Measurements from ENCODE around the gene SOHLH1. TPM values are rescaled to one million over a fixed set of nuclear protein-coding genes. Genes with fewer than 3 reads are reported as not detected.

Gene SOHLH1
- total RNA-seq, 1 experiment from 2014 or later, result not detected

GRCh38 chr9:135693265-135693664 is 6.0 kb downstream of the SOHLH1 start:
- Histone ChIP-seq H3K36me3 (ENCODE audit: control insufficient read depth, insufficient read depth, low read length) (no peaks in the 10 kb centered on the region), H3K27ac (ENCODE audit: low read length) (no peak overlapping the region), H3K4me1 (ENCODE audit: control insufficient read depth, insufficient read depth, low read length) (no peaks in the 10 kb centered on the region), H3K27me3 (ENCODE audit: control insufficient read depth, insufficient read depth, low read length) (no peaks in the 10 kb centered on the region), H3K4me3 (ENCODE audit: low read depth in 2 of 2, low read length in 2 of 2) (no peak overlapping the region), H3K9me3 (ENCODE audit: control insufficient read depth, insufficient read depth, low read depth, low read length) (no peaks in the 10 kb centered on the region)
- in situ Hi-C loops (cut with HindIII; ENCODE audit: low pct_unique_long_range_greater_than_20kb, low sequenced_read_pairs) (no loop called here), intact Hi-C loops (cut with micrococcal nuclease; ENCODE audit: unreplicated experiment) (no loop called here)
- TF ChIP-seq SIN3A (IDR thresholded peaks at IDR 0.05; ENCODE audit: borderline replicate concordance, insufficient read depth, low read depth, low read length), result no peak
- no TSS peak for BruUV-seq (replicated peaks)
- ATAC-seq (no peak), DNase-seq (ENCODE audit: low read depth, low spot score) (no peak)
- POLR2A ChIA-PET, result interaction anchor here (0.6 kb wide), 1 partner anchor 27 kb away, joined by 3 read pairs; no protein-coding TSS in a partner anchor
- CTCF ChIA-PET, result no interaction called here

- H3K36me3 ChIP-seq (ENCODE audit: control insufficient read depth, insufficient read depth, low read length), result no peaks in the 10 kb centered on the region
- no peaks in the 10 kb centered on the region for H3K27me3 ChIP-seq (ENCODE audit: control insufficient read depth, insufficient read depth, low read length)
- H3K4me3 ChIP-seq (ENCODE audit: low read depth in 2 of 2, low read length in 2 of 2), result no peak overlapping the region
- in situ Hi-C loops (cut with HindIII; ENCODE audit: low pct_unique_long_range_greater_than_20kb, low sequenced_read_pairs), result no loop called here
- no peak for TF ChIP-seq SIN3A (IDR thresholded peaks at IDR 0.05; ENCODE audit: borderline replicate concordance, insufficient read depth, low read depth, low read length)
- TF ChIP-seq TCF7L2 (IDR thresholded peaks at IDR 0.05; ENCODE audit: low read depth, low read length), result no peak
- no peak for TF ChIP-seq REST (IDR thresholded peaks at IDR 0.05; ENCODE audit: insufficient read depth in 1 of 2, low read depth in 2 of 2, low read length in 1 of 2)
- TF ChIP-seq CTCF (IDR thresholded peaks at IDR 0.05), result no peak
- TF ChIP-seq POLR2AphosphoS5 (IDR thresholded peaks at IDR 0.05; ENCODE audit: low read depth, low read length), result no peak
- no peak for DNase-seq (ENCODE audit: low read depth, low spot score)
- intact Hi-C loops (cut with micrococcal nuclease; ENCODE audit: unreplicated experiment), result no loop called here
- H3K9me3 ChIP-seq (ENCODE audit: control insufficient read depth, insufficient read depth, low read depth, low read length), result no peaks in the 10 kb centered on the region
- POLR2A ChIA-PET, result no interaction called here
- H3K4me1 ChIP-seq (ENCODE audit: control insufficient read depth, insufficient read depth, low read length), result no peaks in the 10 kb centered on the region
- no peak overlapping the region for H3K27ac ChIP-seq (ENCODE audit: low read length)
- no peak for ATAC-seq
- BruUV-seq (replicated peaks), result no TSS peak
- CTCF ChIA-PET, result no interaction called here
Observed at GRCh38 chr9:135692410-135692809, 6.9 kb downstream of the SOHLH1 start.

- H3K36me3 ChIP-seq (ENCODE audit: control insufficient read depth, insufficient read depth, low read length), result no peaks in the 10 kb centered on the region
- DNase-seq (ENCODE audit: low read depth, low spot score), result no peak
- in situ Hi-C loops (cut with HindIII; ENCODE audit: low pct_unique_long_range_greater_than_20kb, low sequenced_read_pairs), result no loop called here
- TF ChIP-seq REST (IDR thresholded peaks at IDR 0.05; ENCODE audit: insufficient read depth in 1 of 2, low read depth in 2 of 2, low read length in 1 of 2), result no peak
- no peak for TF ChIP-seq SIN3A (IDR thresholded peaks at IDR 0.05; ENCODE audit: borderline replicate concordance, insufficient read depth, low read depth, low read length)
- TF ChIP-seq POLR2AphosphoS5 (IDR thresholded peaks at IDR 0.05; ENCODE audit: low read depth, low read length), result no peak
- TF ChIP-seq TCF7L2 (IDR thresholded peaks at IDR 0.05; ENCODE audit: low read depth, low read length), result no peak
- ChIA-PET CTCF (no interaction called here), POLR2A (no interaction called here)
- no peaks in the 10 kb centered on the region for H3K9me3 ChIP-seq (ENCODE audit: control insufficient read depth, insufficient read depth, low read depth, low read length)
- BruUV-seq (replicated peaks), result no TSS peak
- ATAC-seq, result no peak
- H3K4me3 ChIP-seq (ENCODE audit: low read depth in 2 of 2, low read length in 2 of 2), result no peak overlapping the region
- H3K4me1 ChIP-seq (ENCODE audit: control insufficient read depth, insufficient read depth, low read length), result no peaks in the 10 kb centered on the region
- intact Hi-C loops (cut with micrococcal nuclease; ENCODE audit: unreplicated experiment), result no loop called here
- H3K27me3 ChIP-seq (ENCODE audit: control insufficient read depth, insufficient read depth, low read length), result no peaks in the 10 kb centered on the region
- H3K27ac ChIP-seq (ENCODE audit: low read length), result no peak overlapping the region
Observed at GRCh38 chr9:135690836-135691570, 8.3 kb downstream of the SOHLH1 start.
